Left lung (tissue), 10 donors: ENCODE results near the gene KLHL28. TPM values are rescaled to one million over a fixed set of nuclear protein-coding genes. Genes with fewer than 3 reads are reported as not detected.

Experiments used
- ATAC-seq: fragments of 200-7000 bp; cut with Tn5 transposase; one replicate; pipeline ENCODE4 v1.9.1; 2020; ENCODE audit warnings: moderate library complexity
- DNase-seq, 4 donors: peaks; one replicate each; pipeline ENCODE4 v3.0.0-alpha.2; 2013 to 2020
- H3K27ac ChIP-seq, 2 donors: fragments of 200-600 bp; sonication (generic) in 1 of 2; one replicate each; pipeline versions ENCODE4 v1.5.0 to v1.8.0; 2020 to 2021
- H3K27me3 ChIP-seq, 2 donors: fragments of 200-600 bp; sonication (generic) in 1 of 2; one replicate each; pipeline versions ENCODE4 v1.5.0 to v1.8.0; 2020 to 2021
- H3K36me3 ChIP-seq, 2 donors: fragments of 200-600 bp; sonication (generic) in 1 of 2; one replicate each; pipeline versions ENCODE4 v1.5.0 to v1.8.0; 2020 to 2021
- H3K4me1 ChIP-seq, 2 donors: fragments of 200-600 bp; one replicate each; pipeline ENCODE4 v1.8.0; 2021
- H3K4me3 ChIP-seq, 2 donors: fragments of 200-600 bp; sonication (generic) in 1 of 2; one replicate each; pipeline versions ENCODE4 v1.5.0 to v1.8.0; 2020 to 2021; ENCODE audit warnings: mild to moderate bottlenecking in 1 of 2
- H3K9me3 ChIP-seq, 2 donors: fragments of 200-600 bp; sonication (generic) in 1 of 2; one replicate each; pipeline versions ENCODE4 v1.5.0 to v1.8.0; 2020 to 2021
- intact Hi-C, 2 donors: fragments of 100-400 bp; cut with DNase I; formaldehyde crosslinking; loops; one replicate each; pipeline versions ENCODE4 v1.11.2 to v1.14.2; 2022
- polyA plus RNA-seq, 6 donors: library from polyadenylated mRNA; unstranded; fragments of 120-200 nt; gene quantifications; one replicate each; pipeline ENCODE4 v1.2.1, GENCODE V29; 2013; ENCODE audit not compliant: insufficient read length in 6 of 6
- total RNA-seq, 2 donors: library from RNA; stranded (reverse); fragmentation: NEBNext Ultra II Directional; extraction: Animal tissue kit (Norgen Biotek cat#: 25700); gene quantifications; one replicate each; pipeline ENCODE4 v1.2.1, GENCODE V29; 2021
- TF ChIP-seq, protein P1 (sequence below), 2 donors: fragments of 200-600 bp; sonication (generic) in 1 of 2; IDR thresholded peaks; one replicate each; pipeline versions ENCODE4 v1.5.0 to v1.8.0; 2021; ENCODE audit warnings: antibody characterized with exemption in 2 of 2
- donor health status: DM: no; HTN: yes; CAD: no.
- donor health status: DM: no; HTN: no; CAD: no.

The KLHL28 gene
- total and polyA plus RNA-seq, 8 donors, result 14.7 to 22.1 (median 17.8) TPM

DNA sequence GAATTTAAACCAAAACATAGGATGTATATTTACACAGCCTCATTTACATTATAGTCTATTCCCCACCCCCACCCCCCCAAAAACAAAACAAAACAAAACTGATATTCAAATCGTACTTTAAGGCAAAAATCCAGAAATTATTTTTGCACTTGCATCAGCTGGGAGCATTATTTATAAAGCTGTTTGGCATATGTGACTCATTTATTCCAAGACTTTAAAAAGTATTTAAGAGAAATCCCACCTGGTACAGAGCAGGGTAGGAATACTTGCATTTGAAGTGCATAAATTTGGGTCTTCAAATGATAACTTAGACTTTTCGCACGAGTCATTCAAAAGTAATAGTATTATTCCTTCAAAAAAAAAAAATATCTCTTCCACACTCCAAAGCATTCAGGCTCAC lies 1.1 kb downstream of the KLHL28 start:
- Histone ChIP-seq H3K27me3 (no peaks in the 10 kb centered on the region), H3K4me3 (peak overlapping the region; percentile 66 to 94), H3K36me3 (no peaks in the 10 kb centered on the region), H3K4me1 (peaks cover 25 to 72% of the 10 kb centered on the region in 2 donors), H3K27ac (peak overlapping the region; percentile 93 to 97), H3K9me3 (no peaks in the 10 kb centered on the region)
- no peak for ATAC-seq
- intact Hi-C loops, result no loop called here
- no peak for DNase-seq
- TF ChIP-seq, protein P1, sequence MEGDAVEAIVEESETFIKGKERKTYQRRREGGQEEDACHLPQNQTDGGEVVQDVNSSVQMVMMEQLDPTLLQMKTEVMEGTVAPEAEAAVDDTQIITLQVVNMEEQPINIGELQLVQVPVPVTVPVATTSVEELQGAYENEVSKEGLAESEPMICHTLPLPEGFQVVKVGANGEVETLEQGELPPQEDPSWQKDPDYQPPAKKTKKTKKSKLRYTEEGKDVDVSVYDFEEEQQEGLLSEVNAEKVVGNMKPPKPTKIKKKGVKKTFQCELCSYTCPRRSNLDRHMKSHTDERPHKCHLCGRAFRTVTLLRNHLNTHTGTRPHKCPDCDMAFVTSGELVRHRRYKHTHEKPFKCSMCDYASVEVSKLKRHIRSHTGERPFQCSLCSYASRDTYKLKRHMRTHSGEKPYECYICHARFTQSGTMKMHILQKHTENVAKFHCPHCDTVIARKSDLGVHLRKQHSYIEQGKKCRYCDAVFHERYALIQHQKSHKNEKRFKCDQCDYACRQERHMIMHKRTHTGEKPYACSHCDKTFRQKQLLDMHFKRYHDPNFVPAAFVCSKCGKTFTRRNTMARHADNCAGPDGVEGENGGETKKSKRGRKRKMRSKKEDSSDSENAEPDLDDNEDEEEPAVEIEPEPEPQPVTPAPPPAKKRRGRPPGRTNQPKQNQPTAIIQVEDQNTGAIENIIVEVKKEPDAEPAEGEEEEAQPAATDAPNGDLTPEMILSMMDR (IDR thresholded peaks at IDR 0.05), result no peak

DNA sequence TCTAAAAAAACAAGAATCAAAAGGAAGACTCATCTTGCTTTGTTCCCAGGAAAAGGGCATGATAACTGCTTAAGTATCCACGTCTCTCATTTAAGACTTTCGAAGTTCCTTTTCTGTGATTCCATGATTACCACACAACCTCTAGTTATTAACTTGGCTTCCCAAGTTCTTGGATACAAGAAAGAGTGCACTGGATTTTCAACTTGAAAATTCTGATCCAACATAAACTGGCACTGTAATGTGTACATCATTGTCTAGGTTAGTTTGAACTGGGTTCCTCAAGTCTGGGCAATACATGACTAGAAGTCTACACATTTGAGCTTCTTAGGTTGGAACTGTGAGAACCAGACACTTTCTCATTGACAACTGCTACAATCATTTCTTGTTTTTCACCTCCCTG lies 1.6 kb downstream of the KLHL28 start:
- Histone ChIP-seq H3K9me3 (no peaks in the 10 kb centered on the region), H3K36me3 (no peaks in the 10 kb centered on the region), H3K27ac (peak overlapping the region in 1 of 2 donors; percentile 97), H3K4me3 (peak overlapping the region; percentile 66 to 94), H3K27me3 (no peaks in the 10 kb centered on the region), H3K4me1 (peaks cover 25 to 72% of the 10 kb centered on the region in 2 donors)
- no peak for DNase-seq
- TF ChIP-seq, protein P1 (IDR thresholded peaks at IDR 0.05), result no peak
- intact Hi-C loops, result no loop called here
- ATAC-seq, result no peak

DNA sequence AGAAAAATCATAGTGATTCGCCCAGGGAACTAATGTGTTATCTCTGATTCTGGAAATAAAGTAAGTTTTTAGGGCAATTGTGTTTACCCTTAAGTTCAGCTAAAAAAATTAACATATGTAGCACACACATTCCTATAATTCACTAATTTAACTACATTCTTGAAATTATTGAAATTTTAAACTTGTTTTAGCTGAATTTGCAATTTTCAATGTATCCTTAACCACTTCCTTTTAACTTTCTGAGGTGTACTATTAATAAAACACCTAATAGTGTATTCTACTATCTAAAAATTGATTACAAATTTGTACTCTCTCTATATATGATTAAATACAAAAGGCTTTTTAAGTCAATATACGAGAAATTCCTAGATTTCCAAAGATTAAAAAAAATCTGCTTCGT lies 2.2 kb downstream of the KLHL28 start:
- H3K27ac ChIP-seq, result no peak overlapping the region
- no peaks in the 10 kb centered on the region for H3K9me3 ChIP-seq
- H3K36me3 ChIP-seq, result no peaks in the 10 kb centered on the region
- H3K27me3 ChIP-seq, result no peaks in the 10 kb centered on the region
- peaks cover 25 to 66% of the 10 kb centered on the region in 2 donors for H3K4me1 ChIP-seq
- no peak for DNase-seq
- ATAC-seq, result no peak
- peak overlapping the region in 1 of 2 donors; percentile 94 for H3K4me3 ChIP-seq
- TF ChIP-seq, protein P1 (IDR thresholded peaks at IDR 0.05), result no peak
- intact Hi-C loops, result no loop called here

DNA sequence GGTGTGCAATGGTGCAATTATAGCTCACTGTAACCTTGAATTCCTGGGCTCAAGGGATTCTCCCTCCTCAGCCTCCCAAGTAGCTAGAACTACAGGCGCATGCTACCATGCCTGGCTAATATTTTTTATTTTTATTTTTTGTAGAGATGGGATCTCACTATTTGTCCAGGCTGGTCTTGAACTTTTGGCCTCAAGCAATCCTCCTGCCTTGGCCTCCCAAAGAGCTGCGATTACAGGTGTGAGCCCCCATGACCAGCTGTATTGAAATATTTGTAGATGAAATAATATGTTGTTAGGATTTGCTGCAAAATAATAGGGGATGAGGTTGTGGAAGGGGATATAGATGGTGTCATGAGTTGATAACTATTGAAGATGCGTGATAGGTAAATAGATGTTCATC lies 4.9 kb downstream of the KLHL28 start:
- DNase-seq (no peak), ATAC-seq (no peak)
- peaks cover 16 to 53% of the 10 kb centered on the region in 2 donors for H3K4me1 ChIP-seq
- H3K36me3 ChIP-seq, result no peaks in the 10 kb centered on the region
- H3K27me3 ChIP-seq, result no peaks in the 10 kb centered on the region
- intact Hi-C loops, result no loop called here
- no peak overlapping the region for H3K4me3 ChIP-seq
- H3K9me3 ChIP-seq, result no peaks in the 10 kb centered on the region
- TF ChIP-seq, protein P1 (IDR thresholded peaks at IDR 0.05), result no peak
- no peak overlapping the region for H3K27ac ChIP-seq

DNA sequence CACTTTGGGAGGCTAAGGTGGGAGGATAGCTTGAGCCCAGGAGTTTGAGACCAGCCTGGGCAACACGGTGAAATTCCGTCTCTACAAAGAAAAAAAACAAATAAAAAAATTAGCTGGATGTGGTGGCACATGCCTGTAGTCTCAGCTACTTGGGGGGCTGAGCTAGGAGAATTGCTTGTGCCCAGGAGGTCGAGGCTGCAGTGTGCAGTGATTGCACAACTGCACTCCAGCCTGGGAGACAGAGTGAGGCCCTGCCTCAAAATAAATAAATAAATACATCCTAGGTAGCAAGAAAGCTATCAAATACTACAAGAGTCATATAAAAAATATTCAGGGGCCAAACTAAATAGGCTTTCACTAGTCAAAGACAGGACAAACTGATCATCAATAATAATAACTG lies 6.2 kb downstream of the KLHL28 start:
- no peak for ATAC-seq
- no peaks in the 10 kb centered on the region for H3K27me3 ChIP-seq
- no peaks in the 10 kb centered on the region for H3K9me3 ChIP-seq
- H3K4me3 ChIP-seq, result no peak overlapping the region
- TF ChIP-seq, protein P1 (IDR thresholded peaks at IDR 0.05), result no peak
- no peak overlapping the region for H3K27ac ChIP-seq
- intact Hi-C loops, result no loop called here
- DNase-seq, result no peak
- peaks cover 0 to 7% of the 10 kb centered on the region in 2 donors for H3K36me3 ChIP-seq
- peaks cover 16 to 47% of the 10 kb centered on the region in 2 donors for H3K4me1 ChIP-seq
